Subcutaneous adipose tissue (tissue), 4 donors: ENCODE measurements around the gene HS1BP3. TPM values are rescaled to one million over a fixed set of nuclear protein-coding genes. Genes with fewer than 3 reads are reported as not detected.

Experiments used
- CTCF ChIP-seq: fragments of 450-650 bp; IDR thresholded peaks from one replicate; pipeline ENCODE4 v1.5.1; 2016; ENCODE audit warnings: low read depth, mild to moderate bottlenecking, control low read depth, antibody characterized with exemption, moderate library complexity
- total RNA-seq, 4 donors: library from RNA; depleted of rRNA; stranded (reverse); fragments of >200 nt; gene quantifications; one replicate each; pipeline ENCODE4 v1.1.0, GENCODE V29; 2016

Gene HS1BP3
- total RNA-seq, 4 donors from 2014 or later: 12.6 to 37.6 (median 34.7) TPM

DNA sequence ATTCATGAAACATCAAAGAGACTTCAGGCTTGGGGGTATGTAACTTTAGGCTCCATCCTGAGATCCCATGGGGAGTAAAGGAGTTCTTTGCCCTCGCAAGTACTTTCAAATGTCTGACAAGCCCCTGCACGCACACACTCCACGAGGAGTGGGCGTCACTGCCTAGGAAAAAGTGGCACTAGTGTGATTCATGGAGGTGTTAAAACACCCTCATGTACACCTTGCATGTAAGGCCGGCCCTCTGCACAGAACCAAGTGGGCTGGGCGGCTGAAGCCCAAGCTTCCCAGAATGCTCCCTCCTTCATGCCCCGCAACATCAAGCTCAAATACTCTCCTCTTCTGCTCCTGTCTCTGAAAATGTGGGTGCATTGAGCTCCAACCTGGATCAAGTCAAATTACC, 7.8 kb downstream of the HS1BP3 start:
- no peak for TF ChIP-seq CTCF

DNA sequence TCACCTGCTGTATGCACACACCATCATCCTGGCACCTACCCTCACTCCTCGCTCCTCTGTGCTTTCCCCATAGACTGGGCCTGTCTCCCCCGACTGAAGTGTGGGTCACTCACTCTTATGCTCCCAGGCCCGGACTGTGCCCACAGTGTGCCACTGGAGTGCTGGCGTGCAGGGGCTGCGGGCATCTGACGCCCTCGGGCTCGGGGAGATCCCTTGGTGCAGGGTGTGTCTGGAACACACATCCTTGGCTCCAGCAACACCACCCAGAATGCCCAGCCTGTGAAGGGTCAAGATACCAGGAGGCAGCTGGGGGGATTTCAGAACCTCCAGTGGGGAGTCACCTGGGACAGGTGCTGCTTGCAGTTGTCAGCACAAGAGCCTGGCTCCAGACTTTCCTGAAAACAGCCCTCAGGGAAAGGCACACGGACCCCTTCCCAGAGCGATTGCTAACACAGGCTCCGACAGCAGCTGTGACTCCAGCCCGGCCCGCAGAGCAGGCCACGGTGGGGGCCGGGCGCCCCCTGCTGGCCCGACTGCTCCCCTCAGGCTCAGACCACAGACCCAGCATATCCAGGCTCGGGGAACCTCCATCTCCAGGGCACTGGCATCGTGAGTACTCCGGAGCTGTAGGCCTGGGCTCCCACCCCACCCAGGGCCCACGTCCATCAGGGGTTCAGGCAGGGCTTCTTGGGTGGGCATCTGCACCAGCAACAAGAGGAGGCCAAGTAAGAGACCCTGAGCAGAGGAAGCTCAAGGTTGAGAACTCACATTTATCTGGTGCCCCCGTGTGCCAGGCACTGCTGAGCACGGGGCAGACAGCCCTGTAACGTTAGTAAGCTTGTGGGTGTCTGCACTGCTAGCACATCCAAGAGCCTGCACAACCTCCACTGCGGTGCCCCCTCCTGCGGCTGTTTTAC, 8.6 kb downstream of the HS1BP3 start:
- TF ChIP-seq CTCF: no peak

GRCh38 chr2:20641123-20641985, 9.5 kb downstream of the HS1BP3 start:
- TF ChIP-seq CTCF: no peak

DNA sequence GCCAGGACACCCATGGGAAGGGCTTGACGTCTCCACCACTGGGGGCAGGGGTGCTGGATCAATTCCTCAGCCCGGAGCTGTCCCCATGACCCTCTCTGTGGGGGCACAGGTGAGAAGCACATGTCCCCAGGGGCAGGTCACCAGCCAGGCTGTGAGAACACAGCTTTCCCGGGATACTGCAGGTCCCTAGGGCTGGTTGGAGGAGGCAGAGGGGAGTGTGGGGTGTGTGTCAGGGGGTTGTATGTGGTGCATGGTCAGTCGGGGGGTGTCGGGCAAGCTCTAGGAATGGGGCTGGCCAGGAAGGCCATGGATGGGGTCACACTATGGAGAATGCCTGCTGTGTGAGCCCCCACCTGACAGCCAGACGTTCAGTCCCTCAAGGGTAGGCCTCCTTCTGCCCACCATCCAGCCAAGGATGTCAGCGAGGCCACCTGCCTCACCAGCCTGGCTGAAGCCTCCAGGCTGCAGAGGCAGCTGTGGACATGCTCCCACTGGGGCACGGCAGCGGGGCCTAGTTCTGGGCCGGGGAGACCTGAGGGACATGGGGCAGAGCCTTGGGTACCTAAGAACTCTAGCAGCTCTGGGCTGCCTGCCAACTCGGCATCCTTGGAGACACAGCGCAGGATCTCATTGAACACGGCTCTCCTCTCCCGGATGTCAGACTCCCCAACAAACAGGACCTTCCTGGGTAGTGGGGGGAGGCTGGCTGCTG, 10.3 kb downstream of the HS1BP3 start:
- TF ChIP-seq CTCF: no peak

DNA sequence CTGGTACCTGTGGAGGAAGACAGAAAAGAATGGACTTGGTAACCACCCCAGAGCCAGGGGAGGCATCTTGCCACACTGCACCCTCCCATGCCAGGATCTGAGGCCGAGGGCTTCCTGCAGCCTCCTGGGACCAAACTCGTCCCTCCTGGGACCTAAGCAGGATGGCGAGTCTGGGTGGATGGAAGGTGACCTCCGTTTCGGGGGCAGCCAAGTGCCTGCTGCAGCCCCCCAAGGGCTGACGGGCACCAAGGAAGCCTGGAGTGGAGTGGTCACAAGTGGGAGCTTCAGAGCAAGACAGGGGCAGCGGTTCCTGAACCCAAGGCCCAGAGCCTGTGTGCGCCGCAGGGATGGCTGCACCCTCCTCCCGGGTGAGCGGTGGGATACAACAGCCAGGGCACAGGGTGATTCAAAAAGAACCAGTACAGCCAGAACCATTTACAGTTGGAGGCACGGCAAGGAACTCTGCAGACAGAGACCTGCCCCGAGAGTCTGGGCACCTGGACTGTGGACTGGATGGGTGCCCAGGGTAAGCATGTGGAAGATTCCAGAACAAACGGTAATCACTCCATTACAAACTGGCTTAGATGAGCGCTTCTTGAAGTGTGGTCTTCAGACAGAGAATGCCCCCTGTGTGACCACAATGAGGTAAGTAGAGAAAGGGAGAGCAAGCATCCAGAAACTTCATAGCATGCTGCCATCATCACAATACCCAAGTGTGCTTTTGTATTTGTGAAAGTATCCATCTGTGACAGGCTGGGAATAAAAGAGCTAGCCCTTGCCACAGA, 12.1 kb downstream of the HS1BP3 start:
- TF ChIP-seq CTCF: no peak

DNA sequence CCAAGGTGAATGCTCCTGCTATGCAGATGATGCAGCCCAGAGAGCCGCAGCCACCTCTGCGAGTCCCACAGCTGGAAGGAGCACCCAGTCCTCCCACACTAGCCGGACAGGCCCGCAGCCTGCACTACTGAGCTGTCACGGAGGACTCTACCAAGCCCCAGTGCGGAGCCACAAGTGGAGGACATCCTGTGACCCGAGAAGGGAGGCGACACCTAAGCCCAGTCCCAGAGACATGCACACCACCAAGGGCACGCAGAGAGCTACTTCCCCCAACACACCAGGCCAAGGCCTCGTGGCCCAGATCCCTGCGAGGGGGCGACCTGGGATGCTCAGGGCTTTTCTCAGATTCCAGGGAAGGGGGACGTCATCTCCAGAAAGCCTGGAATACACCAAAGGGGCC, 12.9 kb downstream of the HS1BP3 start:
- TF ChIP-seq CTCF: no peak
